ENCODE data around the gene CCSER1. TPM values are rescaled to one million over a fixed set of nuclear protein-coding genes. Genes with fewer than 3 reads are reported as not detected.

CCSER1 gene
- total and polyA plus RNA-seq, 2 of the 8 experiments (the other 6 are each of a cell fraction or from before 2014, with no cell fraction given) = 0.26 to 0.84 TPM

DNA sequence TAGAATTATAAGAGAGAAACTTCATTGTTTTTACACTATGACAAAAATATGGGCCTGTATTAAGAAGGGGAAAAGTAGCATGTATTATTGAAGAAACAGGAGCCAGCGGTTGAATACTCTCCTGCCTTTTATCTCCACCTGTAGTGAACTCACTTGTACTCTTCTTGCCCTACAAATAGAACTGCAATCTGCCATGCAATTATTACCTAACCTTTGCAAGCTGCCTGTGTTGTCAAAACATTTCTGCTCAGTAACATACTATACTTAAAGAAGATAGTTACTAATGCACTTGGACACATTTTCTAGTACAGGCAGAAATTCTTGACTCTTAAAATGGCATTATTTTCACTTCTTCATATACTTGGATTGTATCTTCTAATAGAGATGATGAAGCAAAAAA is 1358.2 kb downstream of the CCSER1 start:
- H3K9me3 ChIP-seq (ENCODE audit: insufficient read depth in 2 of 2, low read depth in 1 of 2, low read length in 1 of 2) = no peaks in the 10 kb centered on the region
- no peak overlapping the region for H3K18ac ChIP-seq (ENCODE audit: extremely low read depth, low read length)
- H3K9ac ChIP-seq (replicated peaks in 1 of 4; ENCODE audit: extremely low read depth in 1 of 4, low read depth in 3 of 4, low read length in 3 of 4) = no peak overlapping the region
- no peak overlapping the region for H3K27ac ChIP-seq (ENCODE audit: low read depth, low read length)
- no peaks in the 10 kb centered on the region for H3K79me2 ChIP-seq (ENCODE audit: control insufficient read depth in 1 of 2, insufficient read depth in 2 of 2, low read length in 2 of 2)
- H2AFZ ChIP-seq (ENCODE audit: low read length) = no peak overlapping the region
- no peak overlapping the region for H2BK12ac ChIP-seq (ENCODE audit: low read depth, low read length)
- H2BK15ac ChIP-seq (ENCODE audit: low read length) = no peak overlapping the region
- H3K4ac ChIP-seq (replicated peaks; ENCODE audit: insufficient read length, low read depth, low read length) = no peak overlapping the region
- no peak overlapping the region for H2BK5ac ChIP-seq (ENCODE audit: low read depth, low read length)
- WGBS, 2 experiments (ENCODE audit: extremely low coverage in 1 of 2, insufficient coverage in 1 of 2, insufficient read length in 1 of 2, insufficient replicate concordance in 2 of 2, low coverage in 1 of 2, low lambda C conversion rate in 2 of 2, missing lambda C conversion rate in 1 of 2) = 94% methylated on average over 1 of the region's 1 CpG; no CpG with 5 or more reads in 1 of the 2 experiments
- H3K56ac ChIP-seq (replicated peaks; ENCODE audit: insufficient read length, low read depth, low read length) = no peak overlapping the region
- peaks cover 0 to 2% (median 0%) of the 10 kb centered on the region in 4 experiments; a peak in 1 of 7 replicates for H3K4me1 ChIP-seq (replicated peaks in 1 of 4; ENCODE audit: control insufficient read depth in 3 of 4, insufficient read depth in 4 of 4, low read length in 3 of 4)
- DNase-seq (ENCODE audit: low read depth in 1 of 2, low spot score in 2 of 2) (no peak), FAIRE-seq (no peak)
- H2BK20ac ChIP-seq (ENCODE audit: low read length) = no peak overlapping the region
- no peak overlapping the region for H3K4me3 ChIP-seq (ENCODE audit: extremely low read depth in 1 of 4, insufficient read depth in 2 of 4, low read depth in 3 of 4, low read length in 4 of 4)
- H3K27me3 ChIP-seq (replicated peaks in 1 of 4; ENCODE audit: control insufficient read depth in 3 of 4, extremely low read depth in 1 of 4, insufficient read depth in 3 of 4, low read length in 3 of 4) = peaks cover 0 to 1% (median 0%) of the 10 kb centered on the region in 4 experiments; a peak in 1 of 7 replicates
- POLR2A ChIA-PET (ENCODE audit: partially characterized antibody) = interaction anchor here (0.6 kb wide), 1 partner anchor 489 kb away, joined by 3 read pairs; no protein-coding TSS in a partner anchor
- no peak overlapping the region for H3K4me2 ChIP-seq (ENCODE audit: insufficient read depth in 1 of 2, low read depth in 2 of 2, low read length in 2 of 2)
- no peak overlapping the region for H2BK120ac ChIP-seq (replicated peaks; ENCODE audit: low read depth, low read length)
- H3K23me2 ChIP-seq (ENCODE audit: low read depth, low read length) = no peaks in the 10 kb centered on the region
- no peaks in the 10 kb centered on the region for H3K79me1 ChIP-seq (ENCODE audit: low read depth, low read length)
- H4K5ac ChIP-seq (ENCODE audit: insufficient read length, low read depth, low read length) = no peak overlapping the region
- H4K91ac ChIP-seq (replicated peaks; ENCODE audit: insufficient read length, low read length) = no peak overlapping the region
- no peaks in the 10 kb centered on the region for H3K36me3 ChIP-seq (ENCODE audit: control insufficient read depth in 2 of 4, insufficient read depth in 4 of 4, low read length in 3 of 4)
- no peak overlapping the region for H3K14ac ChIP-seq (ENCODE audit: insufficient read length)
- no peak overlapping the region for H2AK5ac ChIP-seq (ENCODE audit: low read depth, low read length)
- H4K8ac ChIP-seq (ENCODE audit: extremely low read depth, insufficient read depth, low read length) = no peak overlapping the region
- CTCF ChIA-PET (ENCODE audit: partially characterized antibody) = no interaction called here
- no peak overlapping the region for H3K23ac ChIP-seq (ENCODE audit: insufficient read length)
- no peaks in the 10 kb centered on the region for H4K20me1 ChIP-seq (replicated peaks in 1 of 2; ENCODE audit: control insufficient read depth in 1 of 2, insufficient read depth in 2 of 2, low read length in 2 of 2)
- no peak for TF ChIP-seq RBBP5 (IDR thresholded peaks at IDR 0.05; ENCODE audit: borderline replicate concordance, low read depth, low read length)
- TF ChIP-seq, protein P1, sequence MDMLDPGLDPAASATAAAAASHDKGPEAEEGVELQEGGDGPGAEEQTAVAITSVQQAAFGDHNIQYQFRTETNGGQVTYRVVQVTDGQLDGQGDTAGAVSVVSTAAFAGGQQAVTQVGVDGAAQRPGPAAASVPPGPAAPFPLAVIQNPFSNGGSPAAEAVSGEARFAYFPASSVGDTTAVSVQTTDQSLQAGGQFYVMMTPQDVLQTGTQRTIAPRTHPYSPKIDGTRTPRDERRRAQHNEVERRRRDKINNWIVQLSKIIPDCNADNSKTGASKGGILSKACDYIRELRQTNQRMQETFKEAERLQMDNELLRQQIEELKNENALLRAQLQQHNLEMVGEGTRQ (IDR thresholded peaks at IDR 0.05; ENCODE audit: low read length) = no peak
- no peak for TF ChIP-seq NANOG (IDR thresholded peaks at IDR 0.05; ENCODE audit: insufficient read depth, low read depth, low read length, poor library complexity, severe bottlenecking)
- no peak for TF ChIP-seq RNF2 (IDR thresholded peaks at IDR 0.05; ENCODE audit: borderline replicate concordance, low read depth, low read length, missing control alignments, poor library complexity, severe bottlenecking)
- no peak for TF ChIP-seq SIN3A (conservative IDR thresholded peaks at IDR 0.05 in 1 of 2, IDR thresholded peaks at IDR 0.05 in 1 of 2; ENCODE audit: low read depth in 1 of 2, low read length in 2 of 2)
- no peak for TF ChIP-seq BACH1 (IDR thresholded peaks at IDR 0.05; ENCODE audit: low read length)
- no peak for TF ChIP-seq YY1 (IDR thresholded peaks at IDR 0.05; ENCODE audit: low read depth, low read length)
- no peak for TF ChIP-seq EGR1 (IDR thresholded peaks at IDR 0.05; ENCODE audit: borderline replicate concordance, low read depth, low read length)
- no peak for TF ChIP-seq FOSL1 (IDR thresholded peaks at IDR 0.05; ENCODE audit: insufficient read depth, low read depth, low read length)
- TF ChIP-seq ATF2 (IDR thresholded peaks at IDR 0.05; ENCODE audit: low read length) = no peak
